Ascending aorta (tissue), 2 donors: Measurements from ENCODE around the gene ZCWPW1. TPM values are rescaled to one million over a fixed set of nuclear protein-coding genes. Genes with fewer than 3 reads are reported as not detected.
"Not testable (repeated sequence)": the region's sequence is repeated elsewhere in the genome, so short reads cannot be mapped to it uniquely, and the experiment has no call there.

ENCODE experiments used
- DNase-seq, 2 donors: peaks; one replicate each; pipeline ENCODE4 v3.0.0-alpha.2; 2019; ENCODE audit warnings: low spot score in 2 of 2
- H3K27ac ChIP-seq, 2 donors: fragments of 200-600 bp; sonication (generic); one replicate each; pipeline ENCODE4 v1.5.1; 2016 to 2017; ENCODE audit warnings: mild to moderate bottlenecking in 1 of 2
- H3K27me3 ChIP-seq: fragments of 200-600 bp; sonication (generic); one replicate; pipeline ENCODE4 v1.5.1; 2017
- H3K36me3 ChIP-seq, 2 donors: fragments of 200-600 bp; sonication (generic); one replicate each; pipeline ENCODE4 v1.5.1; 2016
- H3K4me1 ChIP-seq, 2 donors: fragments of 200-600 bp; sonication (generic); one replicate each; pipeline ENCODE4 v1.5.1; 2016 to 2017; ENCODE audit warnings: mild to moderate bottlenecking in 1 of 2
- H3K4me3 ChIP-seq, 2 donors: fragments of 200-600 bp; sonication (generic); one replicate each; pipeline ENCODE4 v1.5.1; 2016 to 2017; ENCODE audit warnings: mild to moderate bottlenecking in 1 of 2
- H3K9me3 ChIP-seq, 2 donors: fragments of 200-600 bp; sonication (generic); one replicate each; pipeline ENCODE4 v1.5.1; 2016
- CTCF ChIP-seq, 3 experiments: fragments of 200-600 bp in 2 of 3; fragments of 450-650 bp in 1 of 3; sonication (generic) in 2 of 3; IDR thresholded peaks; one replicate each; pipeline ENCODE4 v1.5.1; 2016 to 2019; ENCODE audit warnings: antibody characterized with exemption in 3 of 3, mild to moderate bottlenecking in 1 of 3, moderate library complexity in 1 of 3
- intact Hi-C: fragments of 100-400 bp; cut with DNase I; formaldehyde crosslinking; loops from one replicate; pipeline ENCODE4 v1.15.1; 2023
- total RNA-seq: library from RNA; depleted of rRNA; stranded (reverse); fragments of >200 nt; gene quantifications from one replicate; pipeline ENCODE4 v1.1.0, GENCODE V29; 2016

Gene ZCWPW1
- total RNA-seq, 1 donor from 2014 or later: not detected

- no peaks in the 10 kb centered on the region for H3K27me3 ChIP-seq
- no peaks in the 10 kb centered on the region for H3K4me1 ChIP-seq
- no peak overlapping the region for H3K4me3 ChIP-seq
- no peak for DNase-seq
- no peaks in the 10 kb centered on the region for H3K36me3 ChIP-seq
- H3K27ac ChIP-seq: no peak overlapping the region
- no peak for TF ChIP-seq CTCF (IDR thresholded peaks at IDR 0.05)
- intact Hi-C loops: no loop called here
- no peaks in the 10 kb centered on the region for H3K9me3 ChIP-seq
These were observed 38.9 kb downstream of the ZCWPW1 start for GRCh38 chr7:100389437-100390088.

- no peaks in the 10 kb centered on the region for H3K27me3 ChIP-seq
- H3K4me1 ChIP-seq: no peaks in the 10 kb centered on the region
- no peak overlapping the region for H3K27ac ChIP-seq
- intact Hi-C loops: no loop called here
- DNase-seq: no peak
- no peaks in the 10 kb centered on the region for H3K9me3 ChIP-seq
- no peaks in the 10 kb centered on the region for H3K36me3 ChIP-seq
- H3K4me3 ChIP-seq: no peak overlapping the region
- no peak for TF ChIP-seq CTCF (IDR thresholded peaks at IDR 0.05)
These were observed 40.8 kb downstream of the ZCWPW1 start for GRCh38 chr7:100387695-100388094.

- Histone ChIP-seq H3K4me3 (no peak overlapping the region), H3K36me3 (no peaks in the 10 kb centered on the region), H3K4me1 (no peaks in the 10 kb centered on the region), H3K27ac (no peak overlapping the region), H3K9me3 (no peaks in the 10 kb centered on the region), H3K27me3 (no peaks in the 10 kb centered on the region)
- no peak for TF ChIP-seq CTCF (IDR thresholded peaks at IDR 0.05)
- intact Hi-C loops: no loop called here
- no peak for DNase-seq
These were observed 41.6 kb downstream of the ZCWPW1 start for GRCh38 chr7:100386940-100387339.

- no peaks in the 10 kb centered on the region for H3K27me3 ChIP-seq
- H3K36me3 ChIP-seq: no peaks in the 10 kb centered on the region
- TF ChIP-seq CTCF (IDR thresholded peaks at IDR 0.05): no peak
- H3K27ac ChIP-seq: no peak overlapping the region
- H3K4me1 ChIP-seq: no peaks in the 10 kb centered on the region
- DNase-seq: no peak
- no peak overlapping the region for H3K4me3 ChIP-seq
- intact Hi-C loops: no loop called here
- no peaks in the 10 kb centered on the region for H3K9me3 ChIP-seq
These were observed 43.7 kb downstream of the ZCWPW1 start for GRCh38 chr7:100384628-100385294.

- peak in 1 of 2 donors; percentile 58 for DNase-seq
- peak overlapping the region in 1 of 2 donors; percentile 26 for H3K4me3 ChIP-seq
- H3K9me3 ChIP-seq, H3K27ac ChIP-seq, H3K4me1 ChIP-seq, H3K36me3 ChIP-seq, intact Hi-C loops, H3K27me3 ChIP-seq: not testable (repeated sequence)
These were observed 46.2 kb downstream of the ZCWPW1 start for GRCh38 chr7:100382234-100382853.

GRCh38 chr7:100381531-100382233 is 46.8 kb downstream of the ZCWPW1 start:
- H3K27ac ChIP-seq, H3K9me3 ChIP-seq, H3K27me3 ChIP-seq, intact Hi-C loops, H3K36me3 ChIP-seq, H3K4me1 ChIP-seq: not testable (repeated sequence)
- H3K4me3 ChIP-seq: peak overlapping the region in 1 of 2 donors; percentile 26
- peak in 1 of 2 donors; percentile 54 for DNase-seq
